ENCODE data around the gene CDK19.
"Not testable (repeated sequence)": the region's sequence is repeated elsewhere in the genome, so short reads cannot be mapped to it uniquely, and the experiment has no call there.

Gene CDK19

GRCh38 chr6:110813338-110814101, 1.7 kb downstream of the CDK19 start:
- no peak for DNase-seq (ENCODE audit: low spot score)

DNA sequence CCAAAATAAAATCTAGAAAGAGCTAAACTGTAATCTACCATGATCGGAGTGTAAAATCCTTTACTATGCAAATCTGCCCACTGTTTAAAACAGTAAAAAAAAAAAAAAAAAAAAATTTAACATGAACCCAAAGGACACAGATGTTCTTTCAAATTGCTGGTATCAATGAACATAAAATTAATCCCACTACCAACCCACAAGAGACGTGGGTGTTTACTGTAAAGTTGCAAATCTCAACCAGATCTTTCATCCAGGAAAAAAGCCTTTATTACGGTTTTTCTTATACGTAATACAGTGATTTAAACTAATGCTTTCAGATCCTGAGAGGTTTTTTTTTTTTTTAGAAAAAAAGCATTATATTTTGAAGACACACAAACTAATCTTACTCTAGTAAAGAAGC, 2.5 kb downstream of the CDK19 start:
- no peak for DNase-seq (ENCODE audit: low spot score)

- DNase-seq (ENCODE audit: low spot score): no peak
These were observed 4.2 kb downstream of the CDK19 start for GRCh38 chr6:110810896-110811586.

GRCh38 chr6:110809792-110810191, 5.5 kb downstream of the CDK19 start:
- DNase-seq (ENCODE audit: low spot score): no peak

GRCh38 chr6:110802175-110802574, 13.1 kb downstream of the CDK19 start:
- DNase-seq (ENCODE audit: low spot score): not testable (repeated sequence)

DNA sequence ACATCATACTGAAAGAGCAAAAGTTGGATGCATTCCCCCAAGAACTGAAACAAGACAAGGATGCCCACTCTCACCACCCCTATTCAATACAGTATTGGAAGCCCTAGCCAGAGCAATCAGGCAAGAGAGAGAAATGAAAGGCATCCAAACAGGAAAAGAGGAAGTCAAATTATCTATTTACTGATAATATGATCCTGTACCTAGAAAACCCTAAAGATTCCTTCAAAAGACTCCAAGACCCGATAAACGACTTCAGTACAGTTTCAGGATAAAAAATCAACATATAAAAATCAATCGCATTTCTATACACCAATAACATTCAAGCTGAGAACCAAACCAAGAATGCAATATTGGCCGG, 14.5 kb downstream of the CDK19 start:
- DNase-seq (ENCODE audit: low spot score): no peak

DNA sequence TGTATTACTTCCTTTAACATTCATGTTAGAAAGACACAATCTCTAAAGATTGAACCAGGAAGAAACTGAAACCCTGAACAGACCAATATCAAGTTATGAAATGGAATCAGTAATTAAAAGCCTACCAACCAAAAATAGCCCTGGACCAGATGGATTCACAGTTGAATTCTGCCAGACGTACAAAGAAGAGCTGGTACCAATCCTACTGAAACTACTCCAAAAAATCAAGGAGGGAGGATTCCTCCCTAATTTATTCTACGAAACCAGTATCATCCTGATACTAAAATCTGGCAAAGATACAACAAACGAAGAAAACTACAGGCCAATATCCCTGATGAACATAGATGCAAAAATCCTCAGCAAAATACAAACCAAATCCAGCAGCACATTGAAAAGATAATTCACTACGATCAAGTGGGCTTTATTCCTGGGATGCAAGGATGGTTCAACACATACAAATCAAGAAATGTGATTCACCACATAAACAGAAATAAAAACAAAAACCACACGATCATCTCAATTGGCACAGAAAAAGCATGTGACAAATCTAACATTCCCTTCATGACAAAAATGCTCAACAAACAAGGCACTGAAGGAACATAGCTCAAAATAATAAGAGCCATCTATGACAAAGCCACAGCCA, 15.0 kb downstream of the CDK19 start:
- DNase-seq (ENCODE audit: low spot score): peak; percentile 74

DNA sequence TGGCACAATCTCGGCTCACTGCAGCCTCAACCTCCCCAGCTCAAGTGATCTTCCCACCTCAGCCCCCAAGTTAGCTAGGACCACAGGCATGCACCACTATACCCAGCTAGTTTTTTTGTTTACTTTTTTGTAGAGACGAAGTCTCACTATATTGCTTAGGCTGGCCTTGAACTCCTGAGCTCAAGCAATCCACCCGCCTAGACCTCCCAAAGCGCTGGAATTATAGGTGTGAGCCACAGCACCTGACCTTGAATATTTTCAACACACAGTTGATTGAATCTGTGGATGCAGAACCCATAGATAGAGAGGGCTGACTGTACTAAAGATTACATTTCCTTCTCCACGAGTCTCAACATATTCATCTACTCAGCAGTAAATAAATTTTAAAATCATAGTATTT, 15.6 kb downstream of the CDK19 start:
- no peak for DNase-seq (ENCODE audit: low spot score)

DNA sequence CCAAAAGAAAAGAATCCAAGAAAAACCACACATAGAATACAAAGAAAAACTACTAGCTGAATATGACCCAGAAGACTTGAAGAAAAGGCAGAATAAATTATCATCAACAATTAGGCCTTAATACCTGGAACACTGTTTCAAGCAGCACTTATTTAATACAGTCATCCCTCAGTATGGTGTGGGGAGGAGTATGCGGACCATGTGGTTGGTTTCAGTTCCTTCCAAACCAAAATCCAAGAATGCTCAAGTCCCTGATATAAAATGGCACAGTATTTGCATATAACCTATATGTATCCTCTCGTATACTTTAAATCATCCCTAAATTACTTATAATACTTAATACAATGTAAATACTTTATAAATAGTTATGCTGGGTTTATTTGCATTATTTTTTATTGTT, 16.1 kb downstream of the CDK19 start:
- DNase-seq (ENCODE audit: low spot score): no peak

DNA sequence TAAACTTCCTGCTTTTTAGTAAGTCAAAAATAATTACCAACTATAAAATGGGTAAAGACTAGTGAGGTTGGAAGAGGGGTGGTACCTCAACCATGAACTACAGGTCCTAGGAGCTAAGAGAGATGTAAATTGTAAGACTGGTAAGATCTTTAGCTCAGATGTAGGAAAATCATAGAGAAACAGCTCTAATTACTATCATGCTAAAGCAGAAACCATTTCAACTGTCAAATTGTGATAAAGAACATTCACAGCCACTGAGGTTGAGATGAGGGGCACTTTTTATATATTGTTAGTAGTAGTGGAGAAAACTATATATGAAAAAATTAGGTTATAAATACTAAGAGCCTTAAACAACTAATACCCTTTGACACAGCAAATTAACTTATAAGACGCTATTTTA, 20.0 kb downstream of the CDK19 start:
- no peak for DNase-seq (ENCODE audit: low spot score)

DNA sequence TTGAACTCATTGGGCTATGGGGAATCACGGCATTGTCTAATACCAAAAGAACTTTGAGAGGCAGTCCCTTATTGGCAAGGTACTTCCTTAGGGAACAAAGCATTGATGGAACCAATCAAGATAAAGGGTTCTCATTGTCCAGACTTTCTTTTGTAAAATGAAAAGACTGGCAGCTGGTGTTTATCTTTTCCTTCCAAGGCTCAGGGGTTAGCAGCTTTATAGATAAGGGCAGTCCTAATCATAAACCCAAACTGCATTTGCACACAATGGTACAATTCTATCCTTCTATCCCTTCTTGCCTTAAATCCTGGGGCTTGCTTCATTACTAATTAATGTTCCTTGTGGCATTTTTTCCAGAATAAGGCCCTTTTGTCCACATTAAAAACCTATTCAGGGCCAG, 28.6 kb downstream of the CDK19 start:
- no peak for DNase-seq (ENCODE audit: low spot score)

DNA sequence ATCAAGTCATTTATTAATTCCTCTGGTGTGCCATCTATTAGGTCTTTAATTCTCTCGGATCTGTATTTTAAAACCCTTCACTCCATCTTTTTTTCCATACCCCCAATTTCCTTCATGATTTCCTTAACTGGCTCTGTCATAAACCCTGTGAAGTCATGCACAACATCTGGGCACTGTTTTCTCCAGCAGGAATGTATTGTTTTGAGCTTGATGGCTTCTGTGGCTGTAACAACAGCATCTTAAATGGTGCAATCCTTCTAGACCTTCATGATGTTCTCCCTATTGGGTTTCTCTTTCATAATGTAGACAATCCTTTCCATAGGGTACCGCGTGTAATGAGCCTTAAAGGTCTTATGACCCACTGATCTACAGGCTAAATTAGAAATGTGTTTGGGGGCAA, 29.0 kb downstream of the CDK19 start:
- DNase-seq (ENCODE audit: low spot score): no peak

DNA sequence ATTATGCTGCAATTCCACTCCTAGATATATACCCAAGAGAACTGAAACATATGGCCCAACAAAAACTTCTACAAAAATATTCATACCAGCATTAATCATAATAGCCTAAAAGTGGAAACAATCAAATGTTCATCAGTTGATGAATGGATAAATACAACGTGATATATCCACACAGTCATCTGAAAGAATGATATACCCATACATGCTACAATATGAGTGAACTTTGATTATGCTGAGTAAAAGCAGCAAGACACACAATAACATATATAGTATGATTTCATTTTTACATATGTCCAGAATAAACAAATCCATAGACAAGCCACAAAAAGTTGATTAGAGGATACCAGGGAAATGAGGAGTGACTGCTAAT, 30.7 kb downstream of the CDK19 start:
- DNase-seq (ENCODE audit: low spot score): no peak

- DNase-seq (ENCODE audit: low spot score): no peak
These were observed 33.6 kb downstream of the CDK19 start for GRCh38 chr6:110781522-110782214.

DNA sequence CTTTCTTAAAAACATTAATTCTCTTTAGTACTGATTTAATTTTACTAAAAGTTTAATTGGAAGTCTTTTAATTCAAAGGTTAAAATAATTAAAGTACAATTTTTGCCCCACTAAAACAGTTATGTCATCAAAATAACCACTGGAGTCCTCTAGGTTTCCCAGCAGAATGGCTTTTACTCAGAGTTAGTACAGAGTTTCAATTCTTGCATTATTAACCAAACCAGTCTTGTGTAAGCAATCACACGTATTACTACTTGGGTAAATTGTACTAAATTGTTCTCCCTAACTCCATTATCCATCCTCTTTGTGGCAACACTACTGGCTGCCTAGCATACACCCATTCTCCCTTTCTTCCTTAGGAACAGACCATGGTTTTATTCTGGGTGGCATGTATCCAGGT, 36.9 kb downstream of the CDK19 start:
- DNase-seq (ENCODE audit: low spot score): no peak

GRCh38 chr6:110777636-110778035, 37.6 kb downstream of the CDK19 start:
- DNase-seq (ENCODE audit: low spot score): no peak

GRCh38 chr6:110776413-110776812, 38.9 kb downstream of the CDK19 start:
- DNase-seq (ENCODE audit: low spot score): no peak

- no peak for DNase-seq (ENCODE audit: low spot score)
These were observed 45.3 kb downstream of the CDK19 start for GRCh38 chr6:110769923-110770322.

GRCh38 chr6:110768057-110768456, 47.2 kb downstream of the CDK19 start:
- DNase-seq (ENCODE audit: low spot score): no peak

GRCh38 chr6:110761371-110761770, 53.9 kb downstream of the CDK19 start:
- DNase-seq (ENCODE audit: low spot score): no peak

GRCh38 chr6:110760589-110760988, 54.7 kb downstream of the CDK19 start:
- DNase-seq (ENCODE audit: low spot score): no peak

GRCh38 chr6:110760098-110760497, 55.2 kb downstream of the CDK19 start:
- DNase-seq (ENCODE audit: low spot score): not testable (repeated sequence)

DNA sequence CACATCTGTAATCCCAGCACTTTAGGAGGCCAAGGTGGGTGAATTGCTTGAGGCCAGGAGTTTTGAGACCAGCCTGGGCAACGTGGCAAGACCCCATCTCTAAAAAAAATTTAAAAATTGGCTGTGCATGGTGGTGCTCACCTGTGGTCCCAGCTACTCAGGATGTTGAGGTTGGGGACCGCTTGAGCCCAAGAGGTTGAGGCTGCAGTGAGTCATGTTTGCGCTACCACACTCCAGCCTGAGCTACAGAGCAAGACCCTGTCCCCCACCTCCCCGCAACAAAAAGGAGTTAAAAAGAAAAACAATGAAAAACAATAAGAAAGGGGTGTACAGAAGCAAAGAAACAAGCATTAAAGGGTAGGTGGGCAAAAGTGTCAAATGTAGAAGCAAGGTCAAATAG, 57.3 kb downstream of the CDK19 start:
- DNase-seq (ENCODE audit: low spot score): no peak

All from cerebellar cortex (tissue), 1 donor.